Gastroesophageal sphincter (tissue), 3 donors: ENCODE results near the gene SLC39A12.

Source experiments
- POLR2AphosphoS5 ChIP-seq: sonication (generic); formaldehyde crosslinking; IDR thresholded peaks from one replicate; pipeline ENCODE4 v1.6.1; 2017; ENCODE audit warnings: antibody characterized with exemption
- TF ChIP-seq, protein P1 (sequence below), 4 experiments: fragments of 200-600 bp in 2 of 4; fragments of 450-650 bp in 2 of 4; sonication (generic) in 1 of 4; IDR thresholded peaks; one replicate each; pipeline ENCODE4 v1.5.1; 2017 to 2019; ENCODE audit warnings: antibody characterized with exemption in 4 of 4, mild to moderate bottlenecking in 2 of 4, moderate library complexity in 2 of 4

- TF ChIP-seq, protein P1, sequence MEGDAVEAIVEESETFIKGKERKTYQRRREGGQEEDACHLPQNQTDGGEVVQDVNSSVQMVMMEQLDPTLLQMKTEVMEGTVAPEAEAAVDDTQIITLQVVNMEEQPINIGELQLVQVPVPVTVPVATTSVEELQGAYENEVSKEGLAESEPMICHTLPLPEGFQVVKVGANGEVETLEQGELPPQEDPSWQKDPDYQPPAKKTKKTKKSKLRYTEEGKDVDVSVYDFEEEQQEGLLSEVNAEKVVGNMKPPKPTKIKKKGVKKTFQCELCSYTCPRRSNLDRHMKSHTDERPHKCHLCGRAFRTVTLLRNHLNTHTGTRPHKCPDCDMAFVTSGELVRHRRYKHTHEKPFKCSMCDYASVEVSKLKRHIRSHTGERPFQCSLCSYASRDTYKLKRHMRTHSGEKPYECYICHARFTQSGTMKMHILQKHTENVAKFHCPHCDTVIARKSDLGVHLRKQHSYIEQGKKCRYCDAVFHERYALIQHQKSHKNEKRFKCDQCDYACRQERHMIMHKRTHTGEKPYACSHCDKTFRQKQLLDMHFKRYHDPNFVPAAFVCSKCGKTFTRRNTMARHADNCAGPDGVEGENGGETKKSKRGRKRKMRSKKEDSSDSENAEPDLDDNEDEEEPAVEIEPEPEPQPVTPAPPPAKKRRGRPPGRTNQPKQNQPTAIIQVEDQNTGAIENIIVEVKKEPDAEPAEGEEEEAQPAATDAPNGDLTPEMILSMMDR (IDR thresholded peaks at IDR 0.05), result no peak
- TF ChIP-seq POLR2AphosphoS5, result no peak
Observed at GRCh38 chr10:17981766-17982380, 30.2 kb downstream of the SLC39A12 start.
